Tibial nerve (tissue), 4 donors: ENCODE results near the gene DLGAP4. TPM values are rescaled to one million over a fixed set of nuclear protein-coding genes. Genes with fewer than 3 reads are reported as not detected.

Source experiments
- DNase-seq, 2 donors: peaks; one replicate each; pipeline ENCODE4 v3.0.0-alpha.2; 2019; ENCODE audit warnings: low spot score in 2 of 2
- H3K27ac ChIP-seq, 4 donors: fragments of 200-600 bp; sonication (generic) in 3 of 4; one replicate each; pipeline ENCODE4 v1.5.1; 2017 to 2019; ENCODE audit warnings: mild to moderate bottlenecking in 1 of 4
- H3K27me3 ChIP-seq, 2 donors: fragments of 200-600 bp; sonication (generic) in 1 of 2; one replicate each; pipeline versions ENCODE4 v1.5.1 to v1.6.0; 2017 to 2019
- H3K36me3 ChIP-seq, 3 donors: fragments of 200-600 bp; sonication (generic); one replicate each; pipeline ENCODE4 v1.5.1; 2018 to 2019
- H3K4me1 ChIP-seq, 4 donors: fragments of 200-600 bp; sonication (generic) in 3 of 4; one replicate each; pipeline ENCODE4 v1.5.1; 2017 to 2019
- H3K4me3 ChIP-seq, 4 donors: fragments of 200-600 bp; sonication (generic) in 3 of 4; one replicate each; pipeline ENCODE4 v1.5.1; 2017 to 2019; ENCODE audit warnings: mild to moderate bottlenecking in 1 of 4, moderate library complexity in 1 of 4
- H3K9me3 ChIP-seq, 4 donors: fragments of 200-600 bp; sonication (generic) in 3 of 4; one replicate each; pipeline ENCODE4 v1.5.1; 2017 to 2019
- CTCF ChIP-seq, 5 experiments: fragments of 200-600 bp in 3 of 5; fragments of 450-650 bp in 2 of 5; sonication (generic) in 3 of 5; IDR thresholded peaks; one replicate each; pipeline ENCODE4 v1.5.1; 2016 to 2019; ENCODE audit warnings: antibody characterized with exemption in 5 of 5, mild to moderate bottlenecking in 3 of 5, moderate library complexity in 2 of 5
- EP300 ChIP-seq, 2 donors: sonication (generic); formaldehyde crosslinking; IDR thresholded peaks; one replicate each; pipeline ENCODE4 v1.6.1; 2017; ENCODE audit warnings: antibody characterized with exemption in 2 of 2, mild to moderate bottlenecking in 1 of 2
- POLR2A ChIP-seq, 2 donors: fragments of 450-650 bp; IDR thresholded peaks; one replicate each; pipeline ENCODE4 v1.6.1; 2017; ENCODE audit warnings: antibody characterized with exemption in 2 of 2, mild to moderate bottlenecking in 2 of 2, moderate library complexity in 2 of 2
- WGBS, 2 donors: methylation state at CpG; one replicate each; pipeline ENCODE4 v1.1.5; 2018; 5-methylcytosine and 5-hydroxymethylcytosine counted together
- total RNA-seq, 4 donors: library from RNA; depleted of rRNA; stranded (reverse); fragments of >200 nt; gene quantifications; one replicate each; pipeline ENCODE4 v1.1.0, GENCODE V29; 2016

DLGAP4 gene
- total RNA-seq, 4 donors from 2014 or later, result 46.1 to 97.5 (median 52.5) TPM

- Histone ChIP-seq H3K27ac (no peak overlapping the region), H3K4me3 (no peak overlapping the region), H3K9me3 (no peaks in the 10 kb centered on the region), H3K36me3 (no peaks in the 10 kb centered on the region), H3K27me3 (peaks cover 0 to 30% of the 10 kb centered on the region in 2 donors), H3K4me1 (no peaks in the 10 kb centered on the region)
- 82 to 86% methylated on average over 22 of the region's 22 CpGs for WGBS, 2 donors
- no peak for DNase-seq
- TF ChIP-seq CTCF (IDR thresholded peaks at IDR 0.05) (no peak), EP300 (IDR thresholded peaks at IDR 0.05) (no peak), POLR2A (IDR thresholded peaks at IDR 0.05) (no peak)
Observed at GRCh38 chr20:36341331-36342020, 35.3 kb downstream of the DLGAP4 start.

- DNase-seq, result no peak
- H3K36me3 ChIP-seq, result no peaks in the 10 kb centered on the region
- H3K4me3 ChIP-seq, result no peak overlapping the region
- peaks cover 0 to 20% of the 10 kb centered on the region in 2 donors for H3K27me3 ChIP-seq
- TF ChIP-seq EP300 (IDR thresholded peaks at IDR 0.05) (no peak), CTCF (IDR thresholded peaks at IDR 0.05) (no peak), POLR2A (IDR thresholded peaks at IDR 0.05) (no peak)
- no peaks in the 10 kb centered on the region for H3K4me1 ChIP-seq
- H3K27ac ChIP-seq, result no peak overlapping the region
- no peaks in the 10 kb centered on the region for H3K9me3 ChIP-seq
- 56 to 66% methylated on average over 8 of the region's 8 CpGs for WGBS, 2 donors
Observed at GRCh38 chr20:36342331-36343120, 36.4 kb downstream of the DLGAP4 start.

- 69 to 71% methylated on average over 5 of the region's 5 CpGs for WGBS, 2 donors
- H3K4me1 ChIP-seq, result no peaks in the 10 kb centered on the region
- no peaks in the 10 kb centered on the region for H3K36me3 ChIP-seq
- H3K27ac ChIP-seq, result no peak overlapping the region
- H3K9me3 ChIP-seq, result no peaks in the 10 kb centered on the region
- TF ChIP-seq EP300 (IDR thresholded peaks at IDR 0.05) (no peak), CTCF (IDR thresholded peaks at IDR 0.05) (no peak), POLR2A (IDR thresholded peaks at IDR 0.05) (no peak)
- H3K4me3 ChIP-seq, result no peak overlapping the region
- no peak for DNase-seq
- H3K27me3 ChIP-seq, result peaks cover 0 to 15% of the 10 kb centered on the region in 2 donors
Observed at GRCh38 chr20:36343641-36344040, 37.5 kb downstream of the DLGAP4 start.

GRCh38 chr20:36344517-36345132 is 38.5 kb downstream of the DLGAP4 start:
- Histone ChIP-seq H3K4me1 (no peaks in the 10 kb centered on the region), H3K36me3 (no peaks in the 10 kb centered on the region), H3K4me3 (no peak overlapping the region), H3K27ac (no peak overlapping the region), H3K9me3 (no peaks in the 10 kb centered on the region), H3K27me3 (peaks cover 0 to 12% of the 10 kb centered on the region in 2 donors)
- TF ChIP-seq CTCF (IDR thresholded peaks at IDR 0.05), result no peak
- no peak for TF ChIP-seq EP300 (IDR thresholded peaks at IDR 0.05)
- TF ChIP-seq POLR2A (IDR thresholded peaks at IDR 0.05), result no peak
- DNase-seq, result peak in 1 of 2 donors; percentile 21
- WGBS, 2 donors, result 0 to 25% methylated on average over 1 to 3 of the region's 4 CpGs

GRCh38 chr20:36346256-36346655 is 40.1 kb downstream of the DLGAP4 start:
- DNase-seq, result no peak
- no peak overlapping the region for H3K27ac ChIP-seq
- H3K36me3 ChIP-seq, result no peaks in the 10 kb centered on the region
- no peaks in the 10 kb centered on the region for H3K9me3 ChIP-seq
- TF ChIP-seq POLR2A (IDR thresholded peaks at IDR 0.05) (no peak), CTCF (IDR thresholded peaks at IDR 0.05) (no peak), EP300 (IDR thresholded peaks at IDR 0.05) (no peak)
- WGBS, 2 donors, result 88 to 92% methylated on average over 3 of the region's 3 CpGs
- no peak overlapping the region for H3K4me3 ChIP-seq
- H3K4me1 ChIP-seq, result no peaks in the 10 kb centered on the region
- no peaks in the 10 kb centered on the region for H3K27me3 ChIP-seq
